Colonic mucosa (tissue), 4 donors: ENCODE results near the gene MXRA7. TPM values are rescaled to one million over a fixed set of nuclear protein-coding genes. Genes with fewer than 3 reads are reported as not detected.
"Not testable (repeated sequence)": the region's sequence is repeated elsewhere in the genome, so short reads cannot be mapped to it uniquely, and the experiment has no call there.

Experiments
- DNase-seq: peaks from one replicate; pipeline ENCODE4 v3.0.0-alpha.2; 2020
- H3K27ac ChIP-seq: fragments of 200-600 bp; one replicate; pipeline ENCODE4 v1.8.0; 2021
- H3K27me3 ChIP-seq: fragments of 200-600 bp; one replicate; pipeline ENCODE4 v1.8.0; 2021
- H3K36me3 ChIP-seq: fragments of 200-600 bp; one replicate; pipeline ENCODE4 v1.8.0; 2021
- H3K4me1 ChIP-seq: fragments of 200-600 bp; one replicate; pipeline ENCODE4 v1.8.0; 2021; ENCODE audit warnings: mild to moderate bottlenecking
- H3K4me3 ChIP-seq: fragments of 200-600 bp; one replicate; pipeline ENCODE4 v1.8.0; 2021
- H3K9ac ChIP-seq, 2 donors: one replicate each; pipeline ENCODE4 v1.7.0; 2013; ENCODE audit warnings: control low read depth in 2 of 2, low read depth in 2 of 2, low read length in 2 of 2
- H3K9me3 ChIP-seq: fragments of 200-600 bp; one replicate; pipeline ENCODE4 v1.8.0; 2021
- CTCF ChIP-seq: fragments of 200-600 bp; IDR thresholded peaks from one replicate; pipeline ENCODE4 v1.8.0; 2022; ENCODE audit warnings: antibody characterized with exemption, mild to moderate bottlenecking
- intact Hi-C: fragments of 100-400 bp; cut with DNase I; formaldehyde crosslinking; loops from one replicate; pipeline ENCODE4 v1.14.1; 2022
- total RNA-seq, 2 donors: library from RNA; stranded (reverse); fragmentation: NEBNext Ultra II Directional in 1 of 2; extraction: Animal tissue kit (Norgen Biotek cat#: 25700) in 1 of 2; gene quantifications; one replicate each; pipeline ENCODE4 v1.2.1, GENCODE V29; 2021
- donor health status: healthy.
- donor health status: DM: no; HTN: no; CAD: no.
- donor health status: DM: no; HTN: no; CAD: no.

Gene MXRA7
- total RNA-seq, 2 donors from 2014 or later, result 20.3 to 39.3 TPM

- H3K27me3 ChIP-seq, result no peaks in the 10 kb centered on the region
- H3K27ac ChIP-seq, result no peak overlapping the region
- H3K4me1 ChIP-seq, result no peaks in the 10 kb centered on the region
- H3K9ac ChIP-seq, result no peak overlapping the region
- TF ChIP-seq CTCF, result no peak
- no peak for DNase-seq
- no peak overlapping the region for H3K4me3 ChIP-seq
- intact Hi-C loops, result no loop called here
- no peaks in the 10 kb centered on the region for H3K36me3 ChIP-seq
- no peaks in the 10 kb centered on the region for H3K9me3 ChIP-seq
Measured at GRCh38 chr17:76752006-76752405, 41.2 kb upstream of the MXRA7 start.

- no peak overlapping the region for H3K4me3 ChIP-seq
- no peaks in the 10 kb centered on the region for H3K27me3 ChIP-seq
- TF ChIP-seq CTCF, result no peak
- H3K9me3 ChIP-seq, result no peaks in the 10 kb centered on the region
- intact Hi-C loops, result no loop called here
- H3K27ac ChIP-seq, result no peak overlapping the region
- DNase-seq, result no peak
- no peaks in the 10 kb centered on the region for H3K4me1 ChIP-seq
- no peaks in the 10 kb centered on the region for H3K36me3 ChIP-seq
- H3K9ac ChIP-seq, result no peak overlapping the region
Measured at GRCh38 chr17:76751416-76751993, 40.7 kb upstream of the MXRA7 start.

- DNase-seq, result no peak
- Histone ChIP-seq H3K4me3 (no peak overlapping the region), H3K9me3 (no peaks in the 10 kb centered on the region), H3K36me3 (peaks cover 9% of the 10 kb centered on the region), H3K4me1 (no peaks in the 10 kb centered on the region), H3K9ac (no peak overlapping the region), H3K27me3 (no peaks in the 10 kb centered on the region), H3K27ac (no peak overlapping the region)
- intact Hi-C loops, result no loop called here
- TF ChIP-seq CTCF, result no peak
Measured at GRCh38 chr17:76748657-76749056, 37.9 kb upstream of the MXRA7 start.

- Histone ChIP-seq H3K9me3 (no peaks in the 10 kb centered on the region), H3K27ac (no peak overlapping the region), H3K4me3 (no peak overlapping the region), H3K36me3 (peaks cover 9% of the 10 kb centered on the region), H3K27me3 (no peaks in the 10 kb centered on the region), H3K4me1 (no peaks in the 10 kb centered on the region), H3K9ac (no peak overlapping the region)
- intact Hi-C loops, result no loop called here
- DNase-seq, result no peak
- no peak for TF ChIP-seq CTCF
Measured at GRCh38 chr17:76747716-76748363, 37.1 kb upstream of the MXRA7 start.

DNA sequence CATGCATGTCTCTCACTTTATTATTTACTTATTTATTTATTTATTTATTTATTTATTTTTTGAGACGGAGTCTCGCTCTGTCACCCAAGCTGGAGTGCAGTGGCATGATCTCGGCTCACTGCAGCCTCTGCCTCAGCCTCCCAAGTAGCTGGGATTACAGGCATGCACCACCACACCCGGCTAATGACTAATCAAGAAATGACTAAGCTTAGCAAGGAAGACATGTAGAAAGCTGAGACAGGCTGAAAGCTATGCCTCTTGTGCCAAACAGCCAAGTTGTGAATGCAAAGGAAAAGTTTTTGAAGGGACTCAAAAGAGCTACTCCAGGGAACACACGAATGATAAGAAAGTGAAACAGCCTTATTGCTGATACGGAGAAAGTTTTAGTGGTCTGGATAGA, 35.0 kb upstream of the MXRA7 start:
- DNase-seq, H3K27me3 ChIP-seq, H3K27ac ChIP-seq, intact Hi-C loops, H3K4me3 ChIP-seq, H3K36me3 ChIP-seq, H3K9ac ChIP-seq, H3K4me1 ChIP-seq, H3K9me3 ChIP-seq: not testable (repeated sequence)

- peaks cover 9% of the 10 kb centered on the region for H3K36me3 ChIP-seq
- DNase-seq, result no peak
- no peaks in the 10 kb centered on the region for H3K27me3 ChIP-seq
- no peaks in the 10 kb centered on the region for H3K9me3 ChIP-seq
- H3K4me3 ChIP-seq, result no peak overlapping the region
- TF ChIP-seq CTCF, result no peak
- intact Hi-C loops, result no loop called here
- no peaks in the 10 kb centered on the region for H3K4me1 ChIP-seq
- H3K9ac ChIP-seq, result no peak overlapping the region
- H3K27ac ChIP-seq, result no peak overlapping the region
Measured at GRCh38 chr17:76744747-76745146, 34.0 kb upstream of the MXRA7 start.
